Mononuclear cell (primary cell): ENCODE data around the gene KRTAP10-11. TPM values are rescaled to one million over a fixed set of nuclear protein-coding genes. Genes with fewer than 3 reads are reported as not detected.
"Not testable (repeated sequence)": the region's sequence is repeated elsewhere in the genome, so short reads cannot be mapped to it uniquely, and the experiment has no call there.

ENCODE experiments used
- H3K27me3 ChIP-seq: 2 replicates; pipeline ENCODE4 v1.6.0; 2011; ENCODE audit warnings: low read length, control low read depth; ENCODE audit not compliant: insufficient read depth
- H3K4me1 ChIP-seq: 2 replicates; pipeline ENCODE4 v1.5.1; 2011; ENCODE audit warnings: mild to moderate bottlenecking, low read length, control low read depth; ENCODE audit not compliant: insufficient read depth
- H3K4me3 ChIP-seq: 2 replicates; pipeline ENCODE4 v1.5.1; 2011; ENCODE audit warnings: mild to moderate bottlenecking, low read length, moderate library complexity
- H3K9me3 ChIP-seq: 2 replicates; pipeline ENCODE4 v1.5.1; 2011; ENCODE audit warnings: low read depth, mild to moderate bottlenecking, control low read depth, low read length
- total RNA-seq: library from RNA; depleted of rRNA; stranded (reverse); fragments of >200 nt; gene quantifications from one replicate; pipeline ENCODE4 v1.2.3, GENCODE V29; 2012

KRTAP10-11 gene
- total RNA-seq, 1 donor: not detected

- H3K4me3 ChIP-seq: no peak overlapping the region
- peaks cover 6% of the 10 kb centered on the region for H3K9me3 ChIP-seq
- peaks cover 2% of the 10 kb centered on the region for H3K27me3 ChIP-seq
- peaks cover 27% of the 10 kb centered on the region for H3K4me1 ChIP-seq
Observed at GRCh38 chr21:44658913-44659595, 12.8 kb downstream of the KRTAP10-11 start.

- peaks cover 20% of the 10 kb centered on the region for H3K4me1 ChIP-seq
- not testable (repeated sequence) for H3K4me3 ChIP-seq, H3K27me3 ChIP-seq, H3K9me3 ChIP-seq
Observed at GRCh38 chr21:44661567-44661966, 15.4 kb downstream of the KRTAP10-11 start.

- Histone ChIP-seq H3K27me3 (peaks cover 7% of the 10 kb centered on the region), H3K4me1 (no peaks in the 10 kb centered on the region), H3K9me3 (peaks cover 7% of the 10 kb centered on the region), H3K4me3 (no peak overlapping the region)
Observed at GRCh38 chr21:44664691-44665090, 18.5 kb downstream of the KRTAP10-11 start.

- Histone ChIP-seq H3K4me1 (no peaks in the 10 kb centered on the region), H3K9me3 (peaks cover 7% of the 10 kb centered on the region), H3K4me3 (no peak within 1 kb of the TSS), H3K27me3 (peaks cover 7% of the 10 kb centered on the region)
Observed at GRCh38 chr21:44666401-44667320, 20.4 kb downstream of the KRTAP10-11 start, which contains the start of gene KRTAP12-2. Gene KRTAP12-2 (minus strand): TSS chr21:44666927. CDS start chr21:44666886, 41 bp downstream.

GRCh38 chr21:44667612-44668011, 21.4 kb downstream of the KRTAP10-11 start:
- Histone ChIP-seq H3K9me3 (peaks cover 7% of the 10 kb centered on the region), H3K27me3 (peaks cover 7% of the 10 kb centered on the region), H3K4me1 (no peaks in the 10 kb centered on the region), H3K4me3 (no peak overlapping the region)

- no peaks in the 10 kb centered on the region for H3K9me3 ChIP-seq
- peaks cover 4% of the 10 kb centered on the region for H3K27me3 ChIP-seq
- H3K4me3 ChIP-seq: no peak overlapping the region
- no peaks in the 10 kb centered on the region for H3K4me1 ChIP-seq
Observed at GRCh38 chr21:44670642-44671432, 24.6 kb downstream of the KRTAP10-11 start.

- no peaks in the 10 kb centered on the region for H3K9me3 ChIP-seq
- H3K4me3 ChIP-seq: no peak overlapping the region
- H3K4me1 ChIP-seq: no peaks in the 10 kb centered on the region
- peaks cover 4% of the 10 kb centered on the region for H3K27me3 ChIP-seq
Observed at GRCh38 chr21:44671911-44672310, 25.7 kb downstream of the KRTAP10-11 start.

GRCh38 chr21:44677881-44678280, 31.7 kb downstream of the KRTAP10-11 start:
- Histone ChIP-seq H3K4me1 (no peaks in the 10 kb centered on the region), H3K9me3 (no peaks in the 10 kb centered on the region), H3K4me3 (no peak overlapping the region), H3K27me3 (no peaks in the 10 kb centered on the region)

- H3K27me3 ChIP-seq: no peaks in the 10 kb centered on the region
- H3K9me3 ChIP-seq: no peaks in the 10 kb centered on the region
- no peaks in the 10 kb centered on the region for H3K4me1 ChIP-seq
- no peak overlapping the region for H3K4me3 ChIP-seq
Observed at GRCh38 chr21:44681152-44681551, 34.9 kb downstream of the KRTAP10-11 start.

GRCh38 chr21:44681861-44682579, 35.8 kb downstream of the KRTAP10-11 start, which contains the start of gene KRTAP12-1:
Gene KRTAP12-1 (minus strand): TSS chr21:44682163. CDS start chr21:44682123, 40 bp downstream.
- H3K4me3 ChIP-seq: no peak within 1 kb of the TSS

GRCh38 chr21:44682580-44683151, 36.5 kb downstream of the KRTAP10-11 start:
- no peak overlapping the region for H3K4me3 ChIP-seq
- no peaks in the 10 kb centered on the region for H3K27me3 ChIP-seq
- no peaks in the 10 kb centered on the region for H3K9me3 ChIP-seq
- no peaks in the 10 kb centered on the region for H3K4me1 ChIP-seq

More at GRCh38 chr21:44681861-44682579, 35.8 kb downstream of the KRTAP10-11 start, which contains the start of gene KRTAP12-1:
- H3K9me3 ChIP-seq: no peaks in the 10 kb centered on the region
- H3K27me3 ChIP-seq: no peaks in the 10 kb centered on the region
- H3K4me1 ChIP-seq: no peaks in the 10 kb centered on the region

- no peaks in the 10 kb centered on the region for H3K4me1 ChIP-seq
- H3K4me3 ChIP-seq: no peak overlapping the region
- H3K27me3 ChIP-seq: no peaks in the 10 kb centered on the region
- H3K9me3 ChIP-seq: no peaks in the 10 kb centered on the region
Observed at GRCh38 chr21:44684077-44684476, 37.9 kb downstream of the KRTAP10-11 start.

GRCh38 chr21:44684483-44684882, 38.3 kb downstream of the KRTAP10-11 start:
- Histone ChIP-seq H3K9me3 (no peaks in the 10 kb centered on the region), H3K27me3 (no peaks in the 10 kb centered on the region), H3K4me3 (no peak overlapping the region), H3K4me1 (no peaks in the 10 kb centered on the region)

GRCh38 chr21:44685050-44685449, 38.8 kb downstream of the KRTAP10-11 start:
- not testable (repeated sequence) for H3K9me3 ChIP-seq, H3K4me1 ChIP-seq, H3K27me3 ChIP-seq, H3K4me3 ChIP-seq
